HG02763 (cell line): ENCODE data around the gene RNF224.

Source experiments
- ATAC-seq: cut with Tn5 transposase; IDR thresholded peaks from one replicate; pipeline ENCODE4 v1.9.1; 2021; ENCODE audit warnings: mild to moderate bottlenecking, moderate library complexity; ENCODE audit not compliant: unreplicated experiment

The RNF224 gene

GRCh38 chr9:137191691-137192447, 35.4 kb upstream of the RNF224 start:
- ATAC-seq = no peak

GRCh38 chr9:137192448-137192780, 34.9 kb upstream of the RNF224 start:
- no peak for ATAC-seq

GRCh38 chr9:137192859-137193258, 34.4 kb upstream of the RNF224 start:
- ATAC-seq = no peak

DNA sequence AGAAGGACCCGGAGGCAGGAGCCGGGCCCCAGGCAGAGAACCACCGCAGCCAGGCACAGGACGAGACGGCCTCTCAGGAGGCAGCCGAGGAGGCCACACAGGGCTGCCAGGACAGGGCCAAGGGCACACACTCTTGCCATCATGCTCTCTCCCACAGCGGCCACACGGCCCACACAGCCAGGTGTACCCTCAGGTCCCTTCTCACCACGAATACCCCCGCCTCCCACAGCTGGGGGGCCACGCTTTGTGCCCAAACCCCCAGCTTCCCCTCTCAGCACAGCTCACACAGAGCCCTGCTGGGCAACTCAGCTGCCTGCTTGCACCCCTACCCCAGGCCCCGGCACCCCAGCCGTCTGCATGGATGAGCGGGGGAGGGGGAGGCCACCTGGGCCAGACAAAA, 33.5 kb upstream of the RNF224 start:
- ATAC-seq = no peak

- ATAC-seq = no peak
Observed at GRCh38 chr9:137194388-137194787, 32.9 kb upstream of the RNF224 start.

DNA sequence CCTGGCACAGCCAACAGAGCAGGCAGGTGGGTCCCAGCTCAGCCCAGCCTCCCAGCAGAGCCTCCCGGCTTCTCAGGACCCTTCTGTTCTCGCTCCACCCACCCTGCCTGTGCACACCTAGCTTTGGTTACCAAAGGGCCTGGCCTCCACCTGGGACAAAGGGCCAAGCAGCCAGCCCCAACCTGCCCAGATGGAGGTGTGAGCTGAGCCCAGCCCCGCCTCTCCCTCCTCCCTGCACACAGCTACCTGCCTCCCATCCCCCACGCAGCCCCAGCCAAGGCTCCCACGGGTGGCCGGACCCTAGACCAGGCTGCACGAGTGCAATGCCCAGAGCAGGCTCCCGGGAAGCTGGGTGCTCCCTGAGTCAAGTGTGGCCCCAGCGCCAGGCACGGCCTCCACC, 32.4 kb upstream of the RNF224 start:
- no peak for ATAC-seq

- no peak for ATAC-seq
Observed at GRCh38 chr9:137195525-137196220, 31.6 kb upstream of the RNF224 start.

GRCh38 chr9:137198051-137198901, 29.0 kb upstream of the RNF224 start:
- ATAC-seq = no peak

GRCh38 chr9:137198902-137199283, 28.4 kb upstream of the RNF224 start:
- no peak for ATAC-seq

GRCh38 chr9:137199411-137200121, 27.7 kb upstream of the RNF224 start:
- ATAC-seq = no peak

DNA sequence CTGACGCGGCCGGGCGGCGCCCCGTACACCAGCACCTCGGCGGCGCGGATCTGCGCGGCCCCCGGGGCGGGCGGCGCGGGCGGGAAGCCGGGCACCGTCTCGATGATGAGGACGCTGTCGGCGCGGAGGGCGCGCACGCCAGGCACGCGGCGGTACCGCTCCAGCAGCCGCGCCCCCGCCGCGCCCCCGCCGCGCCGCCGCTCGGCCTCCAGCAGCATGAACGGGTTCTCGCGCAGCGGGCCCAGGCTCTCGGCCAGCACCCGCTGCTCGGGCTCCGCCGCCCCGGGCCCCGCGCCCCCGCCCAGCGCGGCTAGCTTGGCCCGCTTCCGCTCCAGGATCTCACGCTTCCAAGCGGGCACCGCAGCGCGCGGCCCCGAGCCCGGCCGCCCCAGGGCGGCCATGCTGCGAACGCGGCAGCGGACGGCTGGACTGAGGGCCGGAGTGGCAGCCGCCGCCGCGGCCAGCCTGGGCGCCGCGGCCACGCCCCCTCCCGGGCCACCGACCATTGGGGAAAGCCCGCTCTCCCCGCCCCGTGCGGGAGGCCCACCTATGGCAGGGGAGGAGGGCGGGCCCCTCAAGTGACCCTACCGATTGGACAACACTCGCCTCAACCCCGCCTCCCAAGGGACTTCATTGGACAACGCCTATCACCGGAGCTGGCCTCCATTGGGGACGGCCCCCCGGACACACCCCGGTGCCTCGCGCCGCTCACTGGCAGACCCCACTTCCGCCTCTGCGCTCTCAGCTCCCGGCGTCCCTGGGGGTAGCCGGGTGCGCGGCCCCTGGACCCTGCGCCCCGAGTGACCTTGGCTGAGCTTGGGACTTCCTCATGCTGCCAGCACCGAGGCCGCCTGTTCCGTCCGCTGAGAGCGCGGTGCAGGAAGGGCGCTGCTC, 26.7 kb upstream of the RNF224 start, which contains the start of gene TPRN:
TPRN (minus strand) TSS at position 431 of the 894 bp plus-strand sequence; CDS start at position 401, 30 bp downstream.
- peak; percentile 86 for ATAC-seq

- ATAC-seq = no peak
Observed at GRCh38 chr9:137201205-137201868, 26.0 kb upstream of the RNF224 start.

- no peak for ATAC-seq
Observed at GRCh38 chr9:137202966-137203365, 24.3 kb upstream of the RNF224 start.

- ATAC-seq = no peak
Observed at GRCh38 chr9:137204731-137205125, 22.6 kb upstream of the RNF224 start.

GRCh38 chr9:137205126-137206069, 21.9 kb upstream of the RNF224 start, which contains the start of the genes NDOR1 and TMEM203:
NDOR1 (plus strand) TSS chr9:137205700; CDS start chr9:137205778, 78 bp downstream.
TMEM203 (minus strand) TSS chr9:137205648; CDS start chr9:137205414, 234 bp downstream.
- no peak for ATAC-seq

DNA sequence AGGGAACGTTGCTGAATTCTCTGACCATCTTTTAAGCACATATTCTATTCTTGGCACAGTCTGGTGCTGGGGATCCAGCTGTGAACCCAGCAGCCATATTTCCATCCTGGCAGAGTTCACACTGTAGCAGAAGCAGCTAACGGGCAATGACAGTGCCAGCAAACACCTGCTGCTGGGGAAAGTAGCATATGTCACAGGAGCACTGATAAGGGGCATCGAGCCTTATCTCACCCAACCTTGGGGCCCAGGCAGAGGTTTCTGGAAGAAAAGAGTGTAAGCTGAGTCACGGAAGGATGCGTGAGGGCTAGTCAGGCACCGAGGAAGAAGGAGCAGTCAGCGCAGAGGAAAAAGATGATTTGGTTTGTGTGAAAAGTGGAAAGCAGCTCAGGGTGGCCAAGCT, 20.7 kb upstream of the RNF224 start:
- no peak for ATAC-seq

DNA sequence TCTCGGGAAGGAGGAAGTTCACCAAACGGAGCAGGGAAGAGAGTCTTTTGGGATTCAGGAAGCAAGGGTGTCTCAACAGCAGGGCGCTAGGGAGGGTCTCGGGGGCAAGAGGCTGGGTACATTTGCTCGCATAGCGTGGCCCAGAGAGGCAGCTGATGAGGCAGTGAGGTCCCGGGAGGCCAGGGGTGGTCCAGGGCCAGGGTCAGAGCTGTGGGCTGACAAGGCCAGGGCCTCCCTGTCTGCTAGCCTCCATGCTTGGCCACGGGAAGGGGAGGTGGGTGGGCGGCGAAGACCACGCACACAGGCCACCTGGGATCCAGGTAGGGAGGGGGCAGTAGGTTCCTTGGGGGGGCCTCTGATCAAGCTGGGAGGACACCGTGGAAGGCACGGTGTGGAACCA, 15.8 kb upstream of the RNF224 start:
- no peak for ATAC-seq

GRCh38 chr9:137212520-137212919, 14.8 kb upstream of the RNF224 start:
- ATAC-seq = no peak
